HepG2 (cell line): ENCODE results near the gene PCYT2. TPM values are rescaled to one million over a fixed set of nuclear protein-coding genes. Genes with fewer than 3 reads are reported as not detected.

Source experiments
- MYC ChIP-seq: sonication (generic); formaldehyde crosslinking; IDR thresholded peaks from 2 replicates; pipeline ENCODE4 v1.9.0; 2021; ENCODE audit warnings: missing genetic modification reagents, borderline replicate concordance
- NONO ChIP-seq, 2 experiments: fragments of 450-650 bp in 1 of 2; sonication (generic) in 1 of 2; formaldehyde crosslinking in 1 of 2; IDR thresholded peaks in 1 of 2; conservative IDR thresholded peaks in 1 of 2; 2 replicates each; pipeline versions ENCODE4 v1.6.1 to v1.8.0; 2017 to 2022; ENCODE audit warnings: mild to moderate bottlenecking in 1 of 2, missing genetic modification reagents in 1 of 2, moderate library complexity in 1 of 2
- PRDM10 ChIP-seq: sonication (generic); formaldehyde crosslinking; IDR thresholded peaks from 2 replicates; pipeline ENCODE4 v1.4.0; 2020; ENCODE audit warnings: low read depth, missing genetic modification reagents
- SAFB2 ChIP-seq: sonication (generic); formaldehyde crosslinking; IDR thresholded peaks from 2 replicates; pipeline ENCODE4 v1.5.1; 2020; ENCODE audit warnings: missing genetic modification reagents, low read depth, mild to moderate bottlenecking, borderline replicate concordance
- SMARCE1 ChIP-seq: fragments of 450-650 bp; IDR thresholded peaks from 2 replicates; pipeline ENCODE4 v1.6.1; 2017; ENCODE audit warnings: borderline replicate concordance
- ZNF331 ChIP-seq: sonication (generic); formaldehyde crosslinking; IDR thresholded peaks from 2 replicates; pipeline ENCODE4 v1.4.0; 2020; ENCODE audit warnings: missing genetic modification reagents
- ZNF468 ChIP-seq: sonication (generic); formaldehyde crosslinking; IDR thresholded peaks from 2 replicates; pipeline ENCODE4 v1.8.0; 2022; ENCODE audit warnings: mild to moderate bottlenecking, moderate library complexity, missing genetic modification reagents
- ZNF607 ChIP-seq: sonication (generic); formaldehyde crosslinking; IDR thresholded peaks from 2 replicates; pipeline ENCODE4 v1.5.1; 2020; ENCODE audit warnings: missing genetic modification reagents, mild to moderate bottlenecking, borderline replicate concordance
- ZNF652 ChIP-seq: IDR thresholded peaks from 2 replicates; pipeline ENCODE4 v1.6.1; 2016; ENCODE audit warnings: low read depth, borderline replicate concordance
- ZNF709 ChIP-seq: sonication (generic); formaldehyde crosslinking; IDR thresholded peaks from 2 replicates; pipeline ENCODE4 v1.5.0; 2020; ENCODE audit warnings: mild to moderate bottlenecking, missing genetic modification reagents
- ZNF710 ChIP-seq: sonication (generic); formaldehyde crosslinking; IDR thresholded peaks from 2 replicates; pipeline ENCODE4 v1.5.0; 2020; ENCODE audit warnings: mild to moderate bottlenecking, missing genetic modification reagents, borderline replicate concordance
- ZNF788 ChIP-seq: sonication (generic); formaldehyde crosslinking; IDR thresholded peaks from 2 replicates; pipeline ENCODE4 v1.5.0; 2020; ENCODE audit warnings: mild to moderate bottlenecking, missing genetic modification reagents, borderline replicate concordance
- polyA plus RNA-seq, 8 experiments: library from polyadenylated mRNA; depleted of rRNA in 3 of 8; stranded (reverse) in 7 of 8; unstranded in 1 of 8; fragments of >200 nt; fragmentation: Illumina TruSeq in 4 of 8; extraction: Trizol in 4 of 8; gene quantifications; 2 replicates each; pipeline versions ENCODE4 v1.2.1 to v1.2.3, GENCODE V29; 2011 to 2016; ENCODE audit warnings: low read depth in 4 of 8, missing spikeins in 1 of 8, mixed read lengths in 1 of 8; ENCODE audit not compliant: insufficient read depth in 1 of 8
- total RNA-seq, 5 experiments: library from RNA; depleted of rRNA; stranded (reverse); fragments of >200 nt; fragmentation: Illumina TruSeq; extraction: Trizol; gene quantifications; 2 replicates each; pipeline ENCODE4 v1.2.3, GENCODE V29; 2016; ENCODE audit warnings: low read depth in 1 of 5
- TF ChIP-seq, protein P1 (sequence below): sonication (generic); formaldehyde crosslinking; IDR thresholded peaks from 2 replicates; pipeline ENCODE4 v1.5.0; 2020; ENCODE audit warnings: missing genetic modification reagents
- TF ChIP-seq, protein P2 (sequence below), 2 experiments: sonication (generic) in 1 of 2; formaldehyde crosslinking in 1 of 2; IDR thresholded peaks; 2 replicates each; pipeline versions ENCODE4 v1.5.1 to v1.6.1; 2011 to 2020; ENCODE audit warnings: borderline replicate concordance in 1 of 2, low read depth in 1 of 2, low read length in 1 of 2, mild to moderate bottlenecking in 1 of 2, missing genetic modification reagents in 1 of 2, moderate library complexity in 1 of 2
- TF ChIP-seq, protein P3 (sequence below): sonication (generic); formaldehyde crosslinking; conservative IDR thresholded peaks from 2 replicates; pipeline ENCODE4 v1.8.0; 2022; ENCODE audit warnings: low read depth, missing genetic modification reagents

PCYT2 gene
- total and polyA plus RNA-seq, 2 of the 13 experiments (the other 11 are each of a cell fraction or from before 2014, with no cell fraction given): 147 to 297 TPM

DNA sequence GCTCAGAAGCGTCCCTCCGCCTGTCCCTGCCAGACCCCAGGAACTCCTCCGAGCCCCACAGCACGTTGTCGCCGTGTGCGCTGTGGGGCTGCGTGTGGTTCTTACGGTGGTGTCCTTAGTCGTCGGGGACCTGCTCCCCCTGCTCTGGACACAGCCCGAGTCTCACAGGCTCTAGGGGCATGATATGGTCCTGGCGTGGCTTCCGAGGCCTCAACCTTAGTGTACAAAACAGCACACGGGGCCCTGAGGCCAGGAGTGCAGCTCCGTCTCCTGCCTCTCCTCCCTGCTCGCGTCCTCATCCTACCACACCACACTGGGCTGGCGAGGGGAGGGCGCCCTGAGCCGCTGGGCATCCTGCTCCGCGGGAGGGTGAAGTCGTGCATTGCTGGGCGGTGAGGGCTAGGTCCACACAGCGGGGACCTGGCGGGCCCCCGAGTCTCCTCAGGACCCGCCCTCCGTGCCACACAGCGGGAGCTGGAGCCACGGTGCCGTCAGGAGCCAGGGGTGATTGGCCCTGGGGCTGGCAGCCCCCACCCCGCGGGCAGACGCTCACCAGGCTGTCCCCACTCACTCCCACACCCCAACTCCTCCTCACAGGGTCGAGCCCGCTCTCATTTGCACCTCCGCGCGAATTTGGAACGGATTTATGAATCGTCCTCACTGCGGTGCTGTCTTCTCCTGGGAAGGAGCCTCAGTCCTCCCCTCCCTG is 17.5 kb upstream of the PCYT2 start (continued):
- TF ChIP-seq, protein P1, sequence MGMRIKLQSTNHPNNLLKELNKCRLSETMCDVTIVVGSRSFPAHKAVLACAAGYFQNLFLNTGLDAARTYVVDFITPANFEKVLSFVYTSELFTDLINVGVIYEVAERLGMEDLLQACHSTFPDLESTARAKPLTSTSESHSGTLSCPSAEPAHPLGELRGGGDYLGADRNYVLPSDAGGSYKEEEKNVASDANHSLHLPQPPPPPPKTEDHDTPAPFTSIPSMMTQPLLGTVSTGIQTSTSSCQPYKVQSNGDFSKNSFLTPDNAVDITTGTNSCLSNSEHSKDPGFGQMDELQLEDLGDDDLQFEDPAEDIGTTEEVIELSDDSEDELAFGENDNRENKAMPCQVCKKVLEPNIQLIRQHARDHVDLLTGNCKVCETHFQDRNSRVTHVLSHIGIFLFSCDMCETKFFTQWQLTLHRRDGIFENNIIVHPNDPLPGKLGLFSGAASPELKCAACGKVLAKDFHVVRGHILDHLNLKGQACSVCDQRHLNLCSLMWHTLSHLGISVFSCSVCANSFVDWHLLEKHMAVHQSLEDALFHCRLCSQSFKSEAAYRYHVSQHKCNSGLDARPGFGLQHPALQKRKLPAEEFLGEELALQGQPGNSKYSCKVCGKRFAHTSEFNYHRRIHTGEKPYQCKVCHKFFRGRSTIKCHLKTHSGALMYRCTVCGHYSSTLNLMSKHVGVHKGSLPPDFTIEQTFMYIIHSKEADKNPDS (CRISPR knock-in tag): peak; percentile 21; the same call in 1 of the 2 replicates
- TF ChIP-seq ZNF607 (peak; percentile 56; the same call in 1 of the 2 replicates), ZNF652 (CRISPR knock-in tag) (no peak), ZNF788 (CRISPR knock-in tag) (peak; percentile 54; the same call in 1 of the 2 replicates), ZNF709 (CRISPR knock-in tag) (no peak), NONO (IDR thresholded peaks at IDR 0.05) (no peak), NONO (CRISPR knock-in tag; conservative IDR thresholded peaks at IDR 0.05) (no peak), SMARCE1 (no peak), MYC (CRISPR knock-in tag) (peak; percentile 13), SAFB2 (CRISPR knock-in tag) (no peak), ZNF710 (no peak), PRDM10 (CRISPR knock-in tag) (0 out of 2 replicates have a peak, but pooled peaks have one; percentile 50), ZNF331 (CRISPR knock-in tag) (no peak), ZNF468 (CRISPR knock-in tag) (peak; percentile 61; the same call in 1 of the 2 replicates)
- TF ChIP-seq, protein P2, sequence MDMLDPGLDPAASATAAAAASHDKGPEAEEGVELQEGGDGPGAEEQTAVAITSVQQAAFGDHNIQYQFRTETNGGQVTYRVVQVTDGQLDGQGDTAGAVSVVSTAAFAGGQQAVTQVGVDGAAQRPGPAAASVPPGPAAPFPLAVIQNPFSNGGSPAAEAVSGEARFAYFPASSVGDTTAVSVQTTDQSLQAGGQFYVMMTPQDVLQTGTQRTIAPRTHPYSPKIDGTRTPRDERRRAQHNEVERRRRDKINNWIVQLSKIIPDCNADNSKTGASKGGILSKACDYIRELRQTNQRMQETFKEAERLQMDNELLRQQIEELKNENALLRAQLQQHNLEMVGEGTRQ (IDR thresholded peaks at IDR 0.05; ENCODE audit: low read depth, low read length): no peak
- TF ChIP-seq, protein P2 (CRISPR knock-in tag; IDR thresholded peaks at IDR 0.05; ENCODE audit: borderline replicate concordance): no peak
- TF ChIP-seq, protein P3, sequence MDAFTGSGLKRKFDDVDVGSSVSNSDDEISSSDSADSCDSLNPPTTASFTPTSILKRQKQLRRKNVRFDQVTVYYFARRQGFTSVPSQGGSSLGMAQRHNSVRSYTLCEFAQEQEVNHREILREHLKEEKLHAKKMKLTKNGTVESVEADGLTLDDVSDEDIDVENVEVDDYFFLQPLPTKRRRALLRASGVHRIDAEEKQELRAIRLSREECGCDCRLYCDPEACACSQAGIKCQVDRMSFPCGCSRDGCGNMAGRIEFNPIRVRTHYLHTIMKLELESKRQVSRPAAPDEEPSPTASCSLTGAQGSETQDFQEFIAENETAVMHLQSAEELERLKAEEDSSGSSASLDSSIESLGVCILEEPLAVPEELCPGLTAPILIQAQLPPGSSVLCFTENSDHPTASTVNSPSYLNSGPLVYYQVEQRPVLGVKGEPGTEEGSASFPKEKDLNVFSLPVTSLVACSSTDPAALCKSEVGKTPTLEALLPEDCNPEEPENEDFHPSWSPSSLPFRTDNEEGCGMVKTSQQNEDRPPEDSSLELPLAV (CRISPR knock-in tag): no peak
